GM12874 (cell line): Measurements from ENCODE around the gene DAGLB.

Experiments used
- CTCF ChIP-seq: IDR thresholded peaks from 2 replicates; pipeline ENCODE4 v1.5.1; 2011; ENCODE audit warnings: low read depth, mild to moderate bottlenecking, control low read depth, low read length, moderate library complexity; ENCODE audit not compliant: insufficient read depth

DAGLB gene

GRCh38 chr7:6460990-6461584, 13.3 kb upstream of the DAGLB start:
- no peak for TF ChIP-seq CTCF

GRCh38 chr7:6460303-6460702, 12.5 kb upstream of the DAGLB start:
- no peak for TF ChIP-seq CTCF

- TF ChIP-seq CTCF, result no peak
Observed at GRCh38 chr7:6453734-6454133, 6.0 kb upstream of the DAGLB start.

GRCh38 chr7:6451224-6451705, 3.5 kb upstream of the DAGLB start:
- TF ChIP-seq CTCF, result no peak

GRCh38 chr7:6448943-6449543, 1.3 kb upstream of the DAGLB start:
- no peak for TF ChIP-seq CTCF

- no peak for TF ChIP-seq CTCF
Observed at GRCh38 chr7:6446838-6447580, 745 bp downstream of the DAGLB start.

- TF ChIP-seq CTCF, result no peak
Observed at GRCh38 chr7:6444516-6445269, 3.1 kb downstream of the DAGLB start.
